OCI-LY7 (cell line): Measurements from ENCODE around the gene PLPPR2. TPM values are rescaled to one million over a fixed set of nuclear protein-coding genes. Genes with fewer than 3 reads are reported as not detected.

Experiments used
- BruUV-seq: library from RNA; stranded (reverse); fragments of 400-500 nt; replicated peaks from 2 replicates; lab custom pipeline; 2021; lab: Mats Ljungman, UMichigan
- CTCF ChIA-PET: fragments of 300-600 bp; sonication (Branson Sonifier 250); formaldehyde crosslinking; loops from one replicate; lab custom pipeline; 2022; ENCODE audit warnings: antibody characterized with exemption; ENCODE audit not compliant: unreplicated experiment; lab: Charles Lee
- POLR2A ChIA-PET: fragments of 300-600 bp; sonication (Branson Sonifier 250); formaldehyde crosslinking; loops from one replicate; lab custom pipeline; 2022; ENCODE audit warnings: antibody characterized with exemption; lab: Charles Lee
- DNase-seq: peaks from one replicate; pipeline ENCODE4 v3.0.0-alpha.2; 2015; ENCODE audit warnings: low spot score
- H2AFZ ChIP-seq: fragments of 200-600 bp; sonication (generic), shearing (Covaris generic); 2 replicates; pipeline ENCODE4 v1.6.1; 2014; ENCODE audit warnings: mild to moderate bottlenecking, antibody characterized with exemption, low read length, moderate library complexity
- H3K27ac ChIP-seq: fragments of 200-600 bp; sonication (generic); 2 replicates; pipeline ENCODE4 v1.5.1; 2014; ENCODE audit warnings: mixed run types, low read depth, mild to moderate bottlenecking, moderate library complexity, low read length, inconsistent platforms; ENCODE audit not compliant: poor library complexity, severe bottlenecking
- H3K36me3 ChIP-seq: fragments of 200-600 bp; sonication (generic); 2 replicates; pipeline ENCODE4 v1.6.1; 2014; ENCODE audit warnings: mild to moderate bottlenecking, antibody characterized with exemption, low read length, moderate library complexity, mixed read lengths; ENCODE audit not compliant: insufficient read depth
- H3K4me1 ChIP-seq: fragments of 200-600 bp; sonication (generic); 2 replicates; pipeline ENCODE4 v1.5.1; 2014; ENCODE audit warnings: mild to moderate bottlenecking, low read length; ENCODE audit not compliant: insufficient read depth, poor library complexity, severe bottlenecking
- H3K4me2 ChIP-seq: fragments of 200-600 bp; sonication (generic); 2 replicates; pipeline ENCODE4 v1.6.1; 2014; ENCODE audit warnings: mild to moderate bottlenecking, low read length
- H3K4me3 ChIP-seq: fragments of 200-600 bp; sonication (generic); 2 replicates; pipeline ENCODE4 v1.5.1; 2014; ENCODE audit warnings: mild to moderate bottlenecking, low read depth, low read length; ENCODE audit not compliant: poor library complexity, severe bottlenecking
- H3K79me2 ChIP-seq: fragments of 200-600 bp; sonication (generic); 2 replicates; pipeline ENCODE4 v1.6.1; 2016; ENCODE audit warnings: low read depth, mild to moderate bottlenecking, low read length, moderate library complexity, mixed read lengths; ENCODE audit not compliant: insufficient read depth
- H3K9me2 ChIP-seq: fragments of 200-600 bp; sonication (generic); 2 replicates; pipeline ENCODE4 v1.6.1; 2016; ENCODE audit warnings: mild to moderate bottlenecking, low read length, mixed read lengths; ENCODE audit not compliant: insufficient read depth
- H3K9me3 ChIP-seq: fragments of 200-600 bp; sonication (generic); 2 replicates; pipeline ENCODE4 v1.6.1; 2014; ENCODE audit warnings: mild to moderate bottlenecking, mixed run types, low read length, mixed read lengths
- H4K20me1 ChIP-seq: fragments of 200-600 bp; sonication (generic); 2 replicates; pipeline ENCODE4 v1.6.1; 2014; ENCODE audit warnings: mild to moderate bottlenecking, antibody characterized with exemption, low read length, moderate library complexity, mixed read lengths; ENCODE audit not compliant: insufficient read depth
- EZH2phosphoT487 ChIP-seq: fragments of 200-600 bp; sonication (generic); IDR thresholded peaks from 2 replicates; pipeline ENCODE4 v1.6.1; 2018; ENCODE audit warnings: low read depth, borderline replicate concordance, mild to moderate bottlenecking, mixed run types, antibody characterized with exemption, low read length, moderate library complexity, mixed read lengths
- intact Hi-C: fragments of 100-400 bp; cut with micrococcal nuclease; formaldehyde crosslinking; loops from one replicate; pipeline ENCODE4 v1.10.0; 2022; ENCODE audit not compliant: unreplicated experiment
- total RNA-seq, 2 experiments: library from RNA; depleted of rRNA in 1 of 2; stranded (reverse); fragments of >200 nt in 1 of 2; shearing (Covaris generic) in 1 of 2; gene quantifications; 2 replicates each; pipeline ENCODE4 v1.2.3, GENCODE V29; 2014 to 2022
- TF ChIP-seq, protein P1 (sequence below): fragments of 200-600 bp; sonication (generic); conservative IDR thresholded peaks from 2 replicates; pipeline ENCODE4 v1.5.1; 2014; ENCODE audit warnings: mild to moderate bottlenecking, antibody characterized with exemption, low read length, moderate library complexity, mixed read lengths

PLPPR2 gene
- total RNA-seq, 2 experiments from 2014 or later: 0.88 to 3.6 TPM

DNA sequence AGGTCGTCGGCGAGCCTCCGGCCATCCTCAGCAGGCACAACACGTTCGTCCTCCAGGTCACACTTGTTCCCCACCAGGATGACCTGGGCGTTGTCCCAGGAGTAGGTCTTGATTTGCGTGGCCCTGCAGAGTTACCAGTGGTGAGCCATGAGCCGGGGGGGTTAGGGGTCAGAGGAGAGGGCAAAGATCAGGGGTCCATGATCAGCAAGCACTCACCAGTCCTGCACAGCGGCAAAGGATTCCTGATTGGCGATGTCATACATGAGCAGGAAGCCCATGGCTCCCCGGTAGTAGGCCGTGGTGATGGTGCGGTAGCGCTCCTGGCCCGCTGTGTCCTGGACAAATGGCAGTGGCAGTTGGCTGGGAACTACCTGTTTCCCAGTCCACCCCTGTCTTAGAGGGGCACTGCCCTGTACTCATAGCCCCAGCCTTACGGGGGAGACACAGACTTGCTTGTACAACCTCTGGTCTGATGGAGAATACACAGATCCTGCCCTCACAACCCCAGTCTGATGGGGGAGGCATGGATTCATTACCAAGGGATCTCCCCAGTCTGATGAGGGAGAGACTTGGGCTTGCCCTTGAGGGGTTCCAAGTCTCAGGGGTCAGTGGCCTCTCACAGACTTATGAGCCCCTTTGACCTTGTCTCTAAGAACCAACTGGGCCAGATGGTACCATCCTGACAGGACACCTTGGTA is 19.6 kb upstream of the PLPPR2 start:
- Histone ChIP-seq H4K20me1 (no peaks in the 10 kb centered on the region), H3K27ac (no peak overlapping the region), H3K9me3 (no peaks in the 10 kb centered on the region), H3K4me3 (no peak overlapping the region), H3K9me2 (no peaks in the 10 kb centered on the region), H2AFZ (no peak overlapping the region), H3K79me2 (no peaks in the 10 kb centered on the region), H3K4me2 (no peak overlapping the region), H3K4me1 (peaks cover 21% of the 10 kb centered on the region), H3K36me3 (no peaks in the 10 kb centered on the region)
- no peak for DNase-seq
- no TSS peak for BruUV-seq
- POLR2A ChIA-PET: no interaction called here
- intact Hi-C loops: no loop called here
- TF ChIP-seq, protein P1, sequence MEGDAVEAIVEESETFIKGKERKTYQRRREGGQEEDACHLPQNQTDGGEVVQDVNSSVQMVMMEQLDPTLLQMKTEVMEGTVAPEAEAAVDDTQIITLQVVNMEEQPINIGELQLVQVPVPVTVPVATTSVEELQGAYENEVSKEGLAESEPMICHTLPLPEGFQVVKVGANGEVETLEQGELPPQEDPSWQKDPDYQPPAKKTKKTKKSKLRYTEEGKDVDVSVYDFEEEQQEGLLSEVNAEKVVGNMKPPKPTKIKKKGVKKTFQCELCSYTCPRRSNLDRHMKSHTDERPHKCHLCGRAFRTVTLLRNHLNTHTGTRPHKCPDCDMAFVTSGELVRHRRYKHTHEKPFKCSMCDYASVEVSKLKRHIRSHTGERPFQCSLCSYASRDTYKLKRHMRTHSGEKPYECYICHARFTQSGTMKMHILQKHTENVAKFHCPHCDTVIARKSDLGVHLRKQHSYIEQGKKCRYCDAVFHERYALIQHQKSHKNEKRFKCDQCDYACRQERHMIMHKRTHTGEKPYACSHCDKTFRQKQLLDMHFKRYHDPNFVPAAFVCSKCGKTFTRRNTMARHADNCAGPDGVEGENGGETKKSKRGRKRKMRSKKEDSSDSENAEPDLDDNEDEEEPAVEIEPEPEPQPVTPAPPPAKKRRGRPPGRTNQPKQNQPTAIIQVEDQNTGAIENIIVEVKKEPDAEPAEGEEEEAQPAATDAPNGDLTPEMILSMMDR: no peak
- no peak for TF ChIP-seq EZH2phosphoT487
- CTCF ChIA-PET: no interaction called here

DNA sequence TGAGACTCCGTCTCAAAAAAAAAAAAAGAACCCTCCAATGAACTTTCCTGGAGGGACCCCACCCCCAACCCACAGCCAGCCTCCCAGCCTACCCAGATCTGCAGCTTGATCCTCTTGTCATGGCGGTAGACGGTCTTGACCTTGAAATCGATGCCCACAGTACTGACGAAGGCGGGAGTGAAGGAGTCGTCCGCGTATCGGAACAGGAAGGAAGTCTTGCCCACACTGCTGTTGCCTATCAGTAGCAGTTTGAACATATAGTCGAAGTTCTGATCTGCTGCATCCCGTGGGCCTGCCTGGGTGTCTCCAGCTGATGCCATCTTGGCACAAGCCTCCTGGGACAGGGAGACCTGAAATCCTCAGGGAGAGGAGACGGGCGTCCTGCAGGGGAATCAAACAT is 18.2 kb upstream of the PLPPR2 start:
- no peak for DNase-seq
- no peaks in the 10 kb centered on the region for H3K9me3 ChIP-seq
- no peaks in the 10 kb centered on the region for H4K20me1 ChIP-seq
- no TSS peak for BruUV-seq
- H3K9me2 ChIP-seq: no peaks in the 10 kb centered on the region
- ChIA-PET POLR2A (no interaction called here), CTCF (no interaction called here)
- intact Hi-C loops: no loop called here
- peaks cover 21% of the 10 kb centered on the region for H3K4me1 ChIP-seq
- no peak overlapping the region for H3K4me3 ChIP-seq
- no peak overlapping the region for H2AFZ ChIP-seq
- H3K36me3 ChIP-seq: peaks cover 7% of the 10 kb centered on the region
- H3K27ac ChIP-seq: no peak overlapping the region
- H3K4me2 ChIP-seq: no peak overlapping the region
- H3K79me2 ChIP-seq: no peaks in the 10 kb centered on the region
- no peak for TF ChIP-seq EZH2phosphoT487
- TF ChIP-seq, protein P1: no peak

DNA sequence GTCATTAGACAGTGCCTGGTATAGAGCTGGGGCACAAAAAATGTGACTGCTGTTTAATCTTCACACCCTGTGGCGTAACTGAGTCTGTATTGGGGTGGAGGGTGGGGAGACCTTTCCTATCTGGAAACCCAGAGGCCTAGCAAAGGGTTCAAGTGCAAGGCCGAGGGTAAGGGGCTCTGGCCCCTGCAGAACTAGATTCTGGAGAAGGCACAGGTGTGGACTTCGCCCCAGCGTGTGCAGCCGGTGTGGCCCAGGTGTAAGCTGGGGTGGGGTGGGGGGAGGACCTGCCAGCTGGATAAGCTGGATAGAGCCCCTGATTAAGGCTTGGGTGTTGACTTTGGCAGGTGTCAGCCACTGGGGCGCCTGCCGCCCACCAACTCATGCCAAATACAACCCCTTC is 17.1 kb upstream of the PLPPR2 start:
- ChIA-PET CTCF (no interaction called here), POLR2A (interaction anchor here (0.7 kb wide), 2 partner anchors 33 to 459 kb away, joined by 3 to 4 read pairs; no protein-coding TSS in a partner anchor)
- no peak for DNase-seq
- Histone ChIP-seq H3K27ac (no peak overlapping the region), H3K9me3 (no peaks in the 10 kb centered on the region), H3K36me3 (peaks cover 7% of the 10 kb centered on the region), H3K4me1 (peaks cover 21% of the 10 kb centered on the region), H3K4me3 (no peak overlapping the region), H3K79me2 (no peaks in the 10 kb centered on the region), H4K20me1 (no peaks in the 10 kb centered on the region), H3K4me2 (no peak overlapping the region), H3K9me2 (no peaks in the 10 kb centered on the region), H2AFZ (no peak overlapping the region)
- no TSS peak for BruUV-seq
- intact Hi-C loops: no loop called here
- TF ChIP-seq, protein P1: no peak
- TF ChIP-seq EZH2phosphoT487: no peak
